ENCODE measurements around the gene ANKRD44. TPM values are rescaled to one million over a fixed set of nuclear protein-coding genes. Genes with fewer than 3 reads are reported as not detected.

The ANKRD44 gene
- total RNA-seq, 2 experiments from 2014 or later, result 214 to 246 TPM

GRCh38 chr2:197311421-197312033 is 947 bp upstream of the ANKRD44 start:
- Mint-ChIP-seq H3K9me3 (no peaks in the 10 kb centered on the region), H3K27me3 (no peaks in the 10 kb centered on the region), H3K4me3 (peak overlapping the region; percentile 76), H3K36me3 (ENCODE audit: low read depth) (peaks cover 26% of the 10 kb centered on the region), H3K4me1 (peaks cover 42% of the 10 kb centered on the region), H3K27ac (peak overlapping the region; percentile 75)
- CTCF ChIA-PET, result interaction anchor here (0.7 to 8.4 kb wide), 20 partner anchors 12 to 201 kb away, joined by 3 to 73 read pairs (median 4); no protein-coding TSS in a partner anchor
- no peak for DNase-seq
- POLR2A ChIA-PET, result interaction anchor here (0.8 to 11.3 kb wide), 15 partner anchors 9 to 189 kb away, joined by 3 to 280 read pairs (median 7); partner anchors contain the start of genes HSPD1 and HSPE1

- Mint-ChIP-seq H3K27me3 (no peaks in the 10 kb centered on the region), H3K36me3 (ENCODE audit: low read depth) (peaks cover 31% of the 10 kb centered on the region), H3K4me1 (peaks cover 47% of the 10 kb centered on the region), H3K4me3 (peak overlapping the region; percentile 76), H3K27ac (peak overlapping the region; percentile 75), H3K9me3 (no peaks in the 10 kb centered on the region)
- no peak for DNase-seq
- ChIA-PET POLR2A (interaction anchor here (0.8 to 11.3 kb wide), 15 partner anchors 9 to 189 kb away, joined by 3 to 280 read pairs (median 7); partner anchors contain the start of genes HSPD1 and HSPE1), CTCF (interaction anchor here (0.7 to 8.4 kb wide), 20 partner anchors 12 to 201 kb away, joined by 3 to 73 read pairs (median 4); no protein-coding TSS in a partner anchor)
These were observed 424 bp upstream of the ANKRD44 start for GRCh38 chr2:197310987-197311420.

- peaks cover 56% of the 10 kb centered on the region for H3K4me1 Mint-ChIP-seq
- H3K27me3 Mint-ChIP-seq, result no peaks in the 10 kb centered on the region
- DNase-seq, result peak; percentile 69
- peak overlapping the region; percentile 90 for H3K4me3 Mint-ChIP-seq
- CTCF ChIA-PET, result interaction anchor here (0.7 to 8.4 kb wide), 11 partner anchors 14 to 383 kb away, joined by 3 to 73 read pairs (median 8); partner anchors contain the start of gene PGAP1
- POLR2A ChIA-PET, result interaction anchor here (1.0 to 11.3 kb wide), 27 partner anchors 9 to 1775 kb away, joined by 3 to 280 read pairs (median 12); partner anchors contain the start of genes COQ10B, HSPD1, HSPE1 and PGAP1
- H3K36me3 Mint-ChIP-seq (ENCODE audit: low read depth), result peaks cover 40% of the 10 kb centered on the region
- H3K27ac Mint-ChIP-seq, result peak overlapping the region; percentile 95
- H3K9me3 Mint-ChIP-seq, result no peaks in the 10 kb centered on the region
These were observed 819 bp downstream of the ANKRD44 start for GRCh38 chr2:197309691-197310231.

GRCh38 chr2:197308996-197309690 is 1.4 kb downstream of the ANKRD44 start:
- Mint-ChIP-seq H3K27me3 (no peaks in the 10 kb centered on the region), H3K9me3 (no peaks in the 10 kb centered on the region), H3K27ac (peak overlapping the region; percentile 95), H3K4me3 (peak overlapping the region; percentile 90), H3K36me3 (ENCODE audit: low read depth) (peaks cover 45% of the 10 kb centered on the region), H3K4me1 (peaks cover 57% of the 10 kb centered on the region)
- POLR2A ChIA-PET, result interaction anchor here (0.8 to 11.3 kb wide), 36 partner anchors 9 to 1775 kb away, joined by 3 to 280 read pairs (median 6); partner anchors contain the start of genes COQ10B, HSPD1, HSPE1 and PGAP1
- no peak for DNase-seq
- CTCF ChIA-PET, result interaction anchor here (0.6 to 8.4 kb wide), 13 partner anchors 10 to 382 kb away, joined by 3 to 73 read pairs (median 7); partner anchors contain the start of gene PGAP1

DNA sequence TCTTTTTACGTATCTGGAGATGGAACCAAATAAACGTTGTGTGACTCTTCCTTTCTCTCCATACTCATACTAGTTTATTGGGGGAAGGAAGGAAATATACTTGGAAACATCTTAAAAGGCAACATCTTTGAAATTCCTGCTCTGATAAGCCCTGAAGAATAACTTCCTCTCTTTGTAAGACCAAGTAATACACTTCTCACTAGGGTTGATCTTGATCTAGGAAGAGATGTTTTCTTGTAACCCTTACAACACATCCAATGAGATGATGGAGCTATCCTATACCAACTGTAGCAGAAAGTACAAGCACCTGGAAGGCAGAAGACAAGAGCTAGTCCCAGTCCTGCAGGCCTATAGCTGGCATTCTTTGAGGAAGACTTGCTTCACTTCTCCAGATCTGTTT is 2.0 kb downstream of the ANKRD44 start:
- CTCF ChIA-PET, result interaction anchor here (0.6 to 8.4 kb wide), 15 partner anchors 9 to 381 kb away, joined by 3 to 73 read pairs (median 7); partner anchors contain the start of gene PGAP1
- POLR2A ChIA-PET, result interaction anchor here (0.8 to 11.3 kb wide), 33 partner anchors 10 to 1774 kb away, joined by 3 to 280 read pairs (median 6); partner anchors contain the start of genes COQ10B, HSPD1, HSPE1 and PGAP1
- Mint-ChIP-seq H3K36me3 (ENCODE audit: low read depth) (peaks cover 45% of the 10 kb centered on the region), H3K27ac (peak overlapping the region; percentile 95), H3K4me3 (peak overlapping the region; percentile 90), H3K4me1 (peaks cover 60% of the 10 kb centered on the region), H3K9me3 (no peaks in the 10 kb centered on the region), H3K27me3 (no peaks in the 10 kb centered on the region)
- no peak for DNase-seq

DNA sequence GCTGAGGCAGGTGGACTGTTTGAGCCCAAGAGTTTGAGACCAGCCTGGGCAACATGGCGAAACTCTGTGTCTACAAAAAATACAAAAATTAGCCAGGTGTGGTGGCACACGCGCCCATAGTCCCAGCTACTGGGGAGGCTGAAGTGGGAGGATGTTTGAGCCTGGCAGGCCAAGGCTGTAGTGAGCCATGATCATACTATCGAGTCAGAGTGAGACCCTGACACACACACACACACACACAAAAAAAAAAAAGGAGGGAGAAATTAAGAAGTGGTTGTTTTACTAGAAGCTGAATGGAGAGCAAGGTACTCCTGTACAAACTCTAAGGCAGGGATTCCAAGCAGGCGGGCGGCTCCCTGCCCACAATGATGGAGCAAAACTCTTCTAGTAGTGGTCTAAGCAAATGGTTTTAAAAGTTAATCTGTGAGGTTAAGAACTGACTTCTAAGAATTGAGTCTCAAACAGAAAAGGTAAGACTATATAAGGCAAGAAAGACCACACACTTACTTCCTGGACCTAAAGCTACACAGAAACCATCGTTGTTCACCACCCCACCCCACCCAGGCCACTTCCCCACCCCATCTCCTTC is 2.6 kb downstream of the ANKRD44 start:
- Mint-ChIP-seq H3K4me3 (peak overlapping the region; percentile 90), H3K36me3 (ENCODE audit: low read depth) (peaks cover 48% of the 10 kb centered on the region), H3K27me3 (no peaks in the 10 kb centered on the region), H3K9me3 (no peaks in the 10 kb centered on the region), H3K4me1 (peaks cover 65% of the 10 kb centered on the region), H3K27ac (peak overlapping the region; percentile 95)
- POLR2A ChIA-PET, result interaction anchor here (0.6 to 11.3 kb wide), 30 partner anchors 11 to 1108 kb away, joined by 3 to 280 read pairs (median 10); partner anchors contain the start of genes COQ10B, HSPD1, HSPE1 and PGAP1
- peak; percentile 81 for DNase-seq
- CTCF ChIA-PET, result interaction anchor here (0.8 to 8.4 kb wide), 15 partner anchors 9 to 195 kb away, joined by 3 to 73 read pairs (median 7); no protein-coding TSS in a partner anchor

GRCh38 chr2:197307236-197307932 is 3.2 kb downstream of the ANKRD44 start:
- ChIA-PET CTCF (interaction anchor here (0.7 to 8.4 kb wide), 12 partner anchors 12 to 194 kb away, joined by 3 to 73 read pairs (median 6); no protein-coding TSS in a partner anchor), POLR2A (interaction anchor here (0.6 to 11.3 kb wide), 20 partner anchors 11 to 380 kb away, joined by 3 to 280 read pairs (median 25); partner anchors contain the start of genes HSPD1, HSPE1 and PGAP1)
- Mint-ChIP-seq H3K9me3 (no peaks in the 10 kb centered on the region), H3K4me1 (peaks cover 66% of the 10 kb centered on the region), H3K36me3 (ENCODE audit: low read depth) (peaks cover 54% of the 10 kb centered on the region), H3K4me3 (peak overlapping the region; percentile 90), H3K27me3 (no peaks in the 10 kb centered on the region), H3K27ac (peak overlapping the region; percentile 95)
- DNase-seq, result no peak

- CTCF ChIA-PET, result interaction anchor here (0.7 to 8.4 kb wide), 7 partner anchors 11 to 119 kb away, joined by 3 to 73 read pairs (median 4); no protein-coding TSS in a partner anchor
These were observed 3.9 kb downstream of the ANKRD44 start for GRCh38 chr2:197306696-197307040.

DNA sequence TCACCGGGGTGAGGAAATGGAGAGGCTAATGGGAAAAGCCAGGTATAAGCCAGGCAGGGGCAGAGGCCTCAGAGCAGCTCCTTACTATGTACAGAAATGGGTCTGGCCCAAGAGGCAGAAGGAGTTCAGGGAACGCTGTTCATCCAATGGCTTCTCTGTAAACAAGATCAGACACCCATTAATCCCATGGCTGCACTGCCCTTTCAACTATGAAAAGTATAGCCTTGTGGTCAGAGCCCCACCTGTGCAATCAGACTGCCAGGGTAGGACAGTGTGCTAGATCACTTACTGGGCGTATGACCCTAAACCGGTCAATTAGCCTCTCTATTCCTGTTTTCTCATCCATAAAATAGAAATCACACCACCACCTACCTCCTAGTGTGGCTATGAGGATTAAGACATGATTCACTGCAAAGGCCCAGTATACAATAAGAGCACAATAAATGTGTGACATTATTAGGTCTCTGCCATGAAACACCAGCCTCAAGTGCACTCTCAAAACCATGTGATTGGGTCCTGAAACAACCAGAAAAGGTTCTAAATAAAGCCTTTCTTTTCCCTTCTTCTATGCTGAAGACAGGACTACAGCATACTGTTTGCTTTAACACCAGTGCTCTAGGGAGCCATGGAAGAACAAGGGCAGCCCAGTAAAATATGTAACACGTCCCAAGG is 4.4 kb downstream of the ANKRD44 start:
- POLR2A ChIA-PET, result interaction anchor here (0.6 to 11.3 kb wide), 11 partner anchors 9 to 378 kb away, joined by 3 to 280 read pairs (median 50); no protein-coding TSS in a partner anchor
- H3K27me3 Mint-ChIP-seq, result no peaks in the 10 kb centered on the region
- DNase-seq, result no peak
- H3K4me1 Mint-ChIP-seq, result peaks cover 65% of the 10 kb centered on the region
- no peaks in the 10 kb centered on the region for H3K9me3 Mint-ChIP-seq
- H3K27ac Mint-ChIP-seq, result peak overlapping the region; percentile 95
- CTCF ChIA-PET, result interaction anchor here (0.7 to 8.4 kb wide), 7 partner anchors 11 to 129 kb away, joined by 3 to 73 read pairs (median 5); partner anchors contain the start of gene SF3B1
- H3K4me3 Mint-ChIP-seq, result peak overlapping the region; percentile 90
- H3K36me3 Mint-ChIP-seq (ENCODE audit: low read depth), result peaks cover 65% of the 10 kb centered on the region

More at GRCh38 chr2:197306696-197307040, 3.9 kb downstream of the ANKRD44 start:
- Mint-ChIP-seq H3K27ac (peak overlapping the region; percentile 95), H3K27me3 (no peaks in the 10 kb centered on the region), H3K36me3 (ENCODE audit: low read depth) (peaks cover 60% of the 10 kb centered on the region), H3K4me1 (peaks cover 65% of the 10 kb centered on the region), H3K9me3 (no peaks in the 10 kb centered on the region), H3K4me3 (peak overlapping the region; percentile 90)
- peak; percentile 55 for DNase-seq
- POLR2A ChIA-PET, result interaction anchor here (0.6 to 11.3 kb wide), 11 partner anchors 10 to 380 kb away, joined by 3 to 280 read pairs (median 61); partner anchors contain the start of gene PGAP1

DNA sequence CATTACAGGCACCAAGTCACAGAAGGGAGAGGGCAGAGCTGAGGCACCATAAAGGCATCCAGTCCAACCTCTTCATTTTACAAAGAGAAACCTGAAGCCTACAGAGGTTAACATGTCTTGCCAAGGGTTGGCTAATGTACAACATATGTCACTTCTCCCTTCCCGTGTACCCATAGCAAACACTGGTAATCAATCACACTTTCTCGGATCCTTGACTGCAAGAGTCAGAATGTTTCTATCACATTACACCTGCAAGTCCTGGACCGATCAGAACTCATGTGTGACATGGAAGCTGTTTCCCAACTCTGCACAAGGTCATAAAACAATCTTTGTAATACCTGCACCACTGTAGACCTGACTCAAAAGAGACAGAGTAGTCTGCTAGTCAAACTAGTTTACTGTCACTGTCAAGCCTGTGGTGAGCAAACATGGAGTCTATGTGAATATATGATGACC is 6.0 kb downstream of the ANKRD44 start:
- Mint-ChIP-seq H3K4me3 (peak overlapping the region; percentile 90), H3K4me1 (peaks cover 78% of the 10 kb centered on the region), H3K27ac (peak overlapping the region; percentile 95), H3K36me3 (ENCODE audit: low read depth) (peaks cover 75% of the 10 kb centered on the region), H3K27me3 (no peaks in the 10 kb centered on the region), H3K9me3 (no peaks in the 10 kb centered on the region)
- DNase-seq, result no peak
- POLR2A ChIA-PET, result interaction anchor here (1.2 to 11.3 kb wide), 11 partner anchors 8 to 377 kb away, joined by 3 to 280 read pairs (median 34); no protein-coding TSS in a partner anchor
- CTCF ChIA-PET, result interaction anchor here (1.7 to 8.4 kb wide), 3 partner anchors 9 to 105 kb away, joined by 5 to 73 read pairs (median 6); no protein-coding TSS in a partner anchor

Measured in activated CD4-positive, alpha-beta memory T cell treated with anti-CD3 and anti-CD28 coated beads, Interleukin-2, amount 10 ng/mL, durations not matched to agents 7 days and 5 days (primary cell).